GM12874 (cell line): ENCODE data around the gene ATP8A1.

ENCODE experiments used
- CTCF ChIP-seq: IDR thresholded peaks from 2 replicates; pipeline ENCODE4 v1.5.1; 2011; ENCODE audit warnings: low read depth, mild to moderate bottlenecking, control low read depth, low read length, moderate library complexity; ENCODE audit not compliant: insufficient read depth

The ATP8A1 gene

GRCh38 chr4:42646013-42646784 lies 10.7 kb downstream of the ATP8A1 start:
- TF ChIP-seq CTCF: no peak

GRCh38 chr4:42644897-42645296 lies 12.0 kb downstream of the ATP8A1 start:
- TF ChIP-seq CTCF: no peak

DNA sequence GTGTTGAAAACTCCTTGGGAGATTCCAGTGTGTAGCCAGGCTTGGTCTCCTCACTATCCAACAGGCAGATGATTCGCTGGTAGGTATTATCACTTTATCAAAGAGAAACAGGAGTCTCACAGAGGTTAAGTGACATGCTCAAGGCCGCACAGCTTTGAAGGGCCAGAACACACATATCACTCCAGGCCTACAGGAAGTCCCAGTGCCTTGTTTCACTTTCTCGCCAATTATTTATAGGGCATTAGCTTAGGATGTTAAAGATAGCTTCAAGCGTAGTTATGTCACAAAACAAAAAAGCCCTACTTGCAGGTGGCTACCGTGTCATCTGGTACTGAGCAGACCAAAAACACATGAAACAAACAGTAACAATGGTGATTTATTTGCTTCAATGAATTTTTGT lies 13.2 kb downstream of the ATP8A1 start:
- TF ChIP-seq CTCF: no peak

DNA sequence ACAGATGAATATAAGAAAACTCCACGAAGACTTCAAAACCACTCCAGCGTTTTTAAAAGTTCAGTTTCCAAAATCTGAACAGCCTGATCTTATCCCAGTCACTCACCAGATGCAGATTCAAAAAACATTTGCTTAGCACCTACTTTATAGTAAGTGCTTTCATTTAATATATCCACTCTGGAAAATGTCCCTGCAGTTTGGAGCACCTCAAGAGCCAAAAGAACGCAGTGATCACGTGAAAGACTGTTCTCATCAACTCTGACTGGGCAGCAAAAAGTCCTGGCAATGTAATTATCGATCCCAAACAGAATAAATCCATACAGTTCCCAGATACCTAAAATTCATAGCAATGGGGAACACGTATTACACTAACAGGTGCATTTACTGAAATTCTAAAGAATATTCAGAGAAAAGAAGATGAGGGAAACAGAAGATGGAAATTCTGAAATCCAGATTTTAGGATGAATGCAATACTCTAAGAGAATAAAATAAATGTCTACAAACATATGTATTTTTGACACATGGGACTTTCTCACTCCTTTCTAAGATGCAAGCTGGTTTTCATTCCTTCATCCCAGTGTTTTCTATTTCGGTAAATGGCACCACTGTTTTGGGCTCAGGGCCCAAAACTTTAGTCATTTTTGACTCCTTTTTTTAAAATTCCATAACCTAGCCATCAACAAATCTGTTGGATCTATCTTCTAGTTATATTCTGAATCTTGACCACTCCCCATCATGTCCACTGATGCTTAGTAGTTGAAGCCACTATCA lies 13.9 kb downstream of the ATP8A1 start:
- no peak for TF ChIP-seq CTCF

- TF ChIP-seq CTCF: no peak
Measured at GRCh38 chr4:42642101-42642797, 14.7 kb downstream of the ATP8A1 start.

GRCh38 chr4:42641656-42642055 lies 15.2 kb downstream of the ATP8A1 start:
- no peak for TF ChIP-seq CTCF

DNA sequence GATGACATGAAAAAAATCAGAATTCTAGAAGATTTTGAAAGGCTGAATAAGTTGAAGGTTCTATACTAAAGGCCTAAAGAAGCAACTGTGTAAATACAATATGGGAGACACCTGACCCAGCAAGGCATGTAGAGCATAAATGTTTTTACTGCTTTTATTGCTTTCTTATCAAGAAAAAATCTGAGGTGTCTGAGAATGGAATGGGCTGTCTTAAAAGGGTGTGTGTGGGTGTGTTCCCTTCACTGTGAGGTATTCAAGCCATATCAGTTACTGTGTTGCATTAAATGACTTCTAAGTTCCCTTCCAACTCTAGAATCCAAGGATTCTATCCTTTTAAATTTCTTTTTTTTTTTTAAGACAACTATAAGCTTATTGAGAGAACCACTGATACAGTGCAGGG lies 15.7 kb downstream of the ATP8A1 start:
- no peak for TF ChIP-seq CTCF
